ENCODE results near the gene INAFM2. TPM values are rescaled to one million over a fixed set of nuclear protein-coding genes. Genes with fewer than 3 reads are reported as not detected.

The INAFM2 gene
- total RNA-seq, 1 experiment from 2014 or later, result 25.4 TPM

DNA sequence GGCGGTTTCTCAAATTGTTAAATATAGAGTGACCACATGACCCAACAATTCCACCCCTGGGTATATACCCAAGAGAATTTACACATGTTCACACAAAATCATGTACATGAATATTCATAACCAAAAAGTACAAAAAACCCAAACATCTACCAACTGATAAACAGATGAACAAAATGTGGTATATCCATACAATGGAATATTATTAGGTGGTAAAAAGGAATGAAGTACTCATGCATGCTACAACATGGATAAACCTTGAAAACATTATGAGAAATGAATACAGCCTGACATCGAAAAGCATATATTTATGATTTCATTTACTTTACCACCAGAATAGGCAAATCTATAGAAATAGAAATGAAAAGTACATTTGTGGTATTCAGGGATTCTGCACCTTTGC, 23.1 kb upstream of the INAFM2 start:
- H2BK20ac ChIP-seq (ENCODE audit: low read depth, low read length, poor library complexity, severe bottlenecking), result no peak overlapping the region
- H3K79me2 ChIP-seq (ENCODE audit: insufficient read depth, low read length), result no peaks in the 10 kb centered on the region
- H3K56ac ChIP-seq (ENCODE audit: insufficient read length, low read depth, low read length), result no peak overlapping the region
- H3T11ph ChIP-seq (ENCODE audit: low read length), result no peak overlapping the region
- H3K9me3 ChIP-seq (ENCODE audit: control insufficient read depth, low read depth, low read length), result no peaks in the 10 kb centered on the region
- WGBS (ENCODE audit: extremely low coverage, insufficient read length, low lambda C conversion rate), result no CpG with 5 or more reads among the region's 2 CpGs
- H3K27me3 ChIP-seq (ENCODE audit: insufficient read depth, low read length), result no peaks in the 10 kb centered on the region
- no peak overlapping the region for H3K4ac ChIP-seq (ENCODE audit: low read depth, low read length)
- Mint-ChIP-seq H3K9me3 (peaks cover 15% of the 10 kb centered on the region in 2 experiments), H3K36me3 (ENCODE audit: insufficient read depth in 1 of 3, low read depth in 3 of 3) (peaks cover 2 to 16% (median 5%) of the 10 kb centered on the region in 3 experiments; a peak in 5 of 7 replicates), H3K27me3 (ENCODE audit: low read depth) (peaks cover 29% of the 10 kb centered on the region), H3K4me3 (no peak overlapping the region), H3K4me1 (peaks cover 18 to 24% of the 10 kb centered on the region in 2 experiments), H3K27ac (no peak overlapping the region)
- no peak overlapping the region for H3K14ac ChIP-seq (ENCODE audit: insufficient read depth, low read length)
- H4K20me1 ChIP-seq (ENCODE audit: control insufficient read depth, insufficient read depth, insufficient read length), result no peaks in the 10 kb centered on the region
- DNase-seq, result no peak
- no peak overlapping the region for H4K8ac ChIP-seq (replicated peaks; ENCODE audit: insufficient read length, low read depth, low read length)
- H3K9ac ChIP-seq (ENCODE audit: extremely low read depth, insufficient read length, low read length), result no peak overlapping the region
- no peaks in the 10 kb centered on the region for H3K79me1 ChIP-seq (ENCODE audit: insufficient read depth, low read depth, low read length, poor library complexity, severe bottlenecking)
- H3K23me2 ChIP-seq (ENCODE audit: insufficient read length, low read depth, low read length, poor library complexity, severe bottlenecking), result no peaks in the 10 kb centered on the region
- no peak overlapping the region for H2BK120ac ChIP-seq (ENCODE audit: low read depth, low read length, poor library complexity, severe bottlenecking)
- H2BK15ac ChIP-seq (ENCODE audit: low read depth, low read length), result no peak overlapping the region
- TF ChIP-seq, protein P1, sequence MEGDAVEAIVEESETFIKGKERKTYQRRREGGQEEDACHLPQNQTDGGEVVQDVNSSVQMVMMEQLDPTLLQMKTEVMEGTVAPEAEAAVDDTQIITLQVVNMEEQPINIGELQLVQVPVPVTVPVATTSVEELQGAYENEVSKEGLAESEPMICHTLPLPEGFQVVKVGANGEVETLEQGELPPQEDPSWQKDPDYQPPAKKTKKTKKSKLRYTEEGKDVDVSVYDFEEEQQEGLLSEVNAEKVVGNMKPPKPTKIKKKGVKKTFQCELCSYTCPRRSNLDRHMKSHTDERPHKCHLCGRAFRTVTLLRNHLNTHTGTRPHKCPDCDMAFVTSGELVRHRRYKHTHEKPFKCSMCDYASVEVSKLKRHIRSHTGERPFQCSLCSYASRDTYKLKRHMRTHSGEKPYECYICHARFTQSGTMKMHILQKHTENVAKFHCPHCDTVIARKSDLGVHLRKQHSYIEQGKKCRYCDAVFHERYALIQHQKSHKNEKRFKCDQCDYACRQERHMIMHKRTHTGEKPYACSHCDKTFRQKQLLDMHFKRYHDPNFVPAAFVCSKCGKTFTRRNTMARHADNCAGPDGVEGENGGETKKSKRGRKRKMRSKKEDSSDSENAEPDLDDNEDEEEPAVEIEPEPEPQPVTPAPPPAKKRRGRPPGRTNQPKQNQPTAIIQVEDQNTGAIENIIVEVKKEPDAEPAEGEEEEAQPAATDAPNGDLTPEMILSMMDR (conservative IDR thresholded peaks at IDR 0.05), result no peak
- H4K5ac ChIP-seq (ENCODE audit: insufficient read length, low read depth, low read length), result no peak overlapping the region
- H2AFZ ChIP-seq (ENCODE audit: low read length), result no peak overlapping the region
- H3K18ac ChIP-seq (ENCODE audit: insufficient read length, low read depth, low read length), result no peak overlapping the region
- no peak overlapping the region for H2BK5ac ChIP-seq (ENCODE audit: insufficient read length, low read length)
- H2AK5ac ChIP-seq (ENCODE audit: insufficient read length, low read length), result no peak overlapping the region
- no peak overlapping the region for H3K23ac ChIP-seq (ENCODE audit: insufficient read length, low read depth, low read length)
- no peak overlapping the region for H3K4me2 ChIP-seq (ENCODE audit: insufficient read depth, insufficient read length, low read length)
- H4K91ac ChIP-seq (ENCODE audit: insufficient read length, low read depth, low read length), result no peak overlapping the region
- H2BK12ac ChIP-seq (ENCODE audit: insufficient read length, low read depth, low read length), result no peak overlapping the region
- H3K4me1 ChIP-seq (ENCODE audit: insufficient read depth, low read length), result no peaks in the 10 kb centered on the region; the same call in 1 of the 2 replicates
- H3K27ac ChIP-seq (ENCODE audit: insufficient read length, low read depth, low read length), result no peak overlapping the region
